NCI-H524 treated with DMSO at 0.1 percent for 48 hours (cell line): ENCODE measurements around the gene MAN2B2.

Experiments used
- DNase-seq: peaks from one replicate; lab custom pipeline; 2025; lab: John Stamatoyannopoulos, UW

The MAN2B2 gene

DNA sequence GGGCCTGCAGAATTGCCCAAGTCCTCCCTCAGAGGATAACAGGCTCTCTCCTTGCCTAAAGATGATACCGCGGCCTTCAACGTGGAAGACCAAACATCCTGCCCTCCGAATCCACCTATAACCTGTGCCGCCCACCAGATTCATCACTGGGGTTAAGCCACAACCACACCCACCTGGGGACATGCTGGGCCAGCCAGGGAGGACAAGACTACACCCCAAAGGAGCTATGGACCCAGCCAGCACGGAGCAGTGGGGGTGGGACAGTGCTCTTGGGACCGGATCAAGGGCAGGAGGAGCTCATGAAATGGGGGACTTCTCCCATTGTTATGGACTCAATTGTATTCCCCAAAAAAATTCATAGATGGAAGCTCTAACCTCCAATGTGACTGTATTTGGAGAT, 6.8 kb upstream of the MAN2B2 start:
- DNase-seq, result no peak

DNA sequence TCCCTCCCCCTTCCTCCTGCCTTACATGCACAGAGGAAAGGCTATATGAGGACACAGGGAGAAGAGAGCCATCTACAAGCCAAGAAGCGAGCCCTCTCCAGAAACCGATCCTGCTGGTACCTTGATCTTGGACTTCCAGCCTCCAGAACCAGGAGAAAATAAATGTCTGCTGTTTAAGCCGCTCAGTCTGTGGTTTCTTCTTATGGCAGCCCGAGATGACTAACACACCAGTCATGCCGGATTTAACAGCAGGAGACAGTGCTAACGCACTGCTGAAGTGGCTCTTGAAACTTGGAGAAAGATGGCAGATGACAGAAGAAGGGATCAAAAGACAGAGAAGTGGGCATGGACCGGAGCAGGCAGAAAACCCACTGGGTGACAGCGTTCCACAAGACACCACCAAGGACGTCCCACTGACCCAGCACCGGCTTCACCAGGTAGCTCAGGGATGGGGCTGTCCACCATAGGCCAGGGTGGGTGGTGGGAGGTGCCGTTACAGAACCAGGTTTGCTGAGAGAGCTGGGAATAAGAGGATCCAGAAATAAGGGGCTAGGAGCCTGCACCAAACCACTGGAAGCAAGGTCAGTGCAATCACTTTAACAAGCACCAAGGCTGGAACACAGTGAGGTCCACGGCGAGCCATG, 6.2 kb upstream of the MAN2B2 start:
- DNase-seq, result peak; percentile 86

DNA sequence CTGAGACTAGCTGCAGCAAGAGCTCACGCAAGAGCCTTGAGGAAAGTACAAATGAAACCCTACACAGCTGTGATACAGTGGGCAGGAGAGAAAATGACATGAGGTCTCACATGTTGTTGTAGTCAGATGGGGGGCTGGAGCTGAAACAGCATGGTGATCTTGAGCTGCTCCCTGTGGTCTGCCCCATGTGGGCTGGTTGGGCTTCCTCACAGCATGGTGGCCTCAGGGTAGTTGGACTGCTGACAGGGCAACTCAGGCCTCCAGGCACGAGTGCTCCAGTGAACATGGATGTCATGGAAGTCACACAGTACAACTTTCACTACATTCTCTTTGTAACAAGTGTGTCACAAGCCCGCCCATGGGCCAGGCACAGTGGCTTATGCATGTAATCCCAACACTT, 3.4 kb upstream of the MAN2B2 start:
- no peak for DNase-seq

DNA sequence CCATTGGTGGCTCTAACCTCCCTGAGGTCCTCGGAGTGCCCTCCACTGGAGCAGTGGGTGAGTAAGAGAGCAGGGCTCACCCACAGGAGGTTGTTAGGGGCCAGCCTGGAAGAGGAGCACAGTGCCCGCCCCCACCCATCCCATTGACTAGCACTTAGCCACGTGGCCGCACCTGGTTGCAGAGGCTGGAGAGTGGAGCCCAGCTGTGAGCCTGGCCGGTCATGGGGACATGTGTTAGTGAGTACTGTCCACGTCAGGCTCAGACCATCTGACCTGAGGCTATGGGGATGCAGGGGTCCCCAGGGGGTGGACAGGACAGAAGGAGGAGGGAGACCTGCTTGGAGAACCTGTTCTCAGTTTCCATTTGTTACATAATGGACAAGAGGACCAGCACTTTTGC, 1.4 kb upstream of the MAN2B2 start:
- no peak for DNase-seq

DNA sequence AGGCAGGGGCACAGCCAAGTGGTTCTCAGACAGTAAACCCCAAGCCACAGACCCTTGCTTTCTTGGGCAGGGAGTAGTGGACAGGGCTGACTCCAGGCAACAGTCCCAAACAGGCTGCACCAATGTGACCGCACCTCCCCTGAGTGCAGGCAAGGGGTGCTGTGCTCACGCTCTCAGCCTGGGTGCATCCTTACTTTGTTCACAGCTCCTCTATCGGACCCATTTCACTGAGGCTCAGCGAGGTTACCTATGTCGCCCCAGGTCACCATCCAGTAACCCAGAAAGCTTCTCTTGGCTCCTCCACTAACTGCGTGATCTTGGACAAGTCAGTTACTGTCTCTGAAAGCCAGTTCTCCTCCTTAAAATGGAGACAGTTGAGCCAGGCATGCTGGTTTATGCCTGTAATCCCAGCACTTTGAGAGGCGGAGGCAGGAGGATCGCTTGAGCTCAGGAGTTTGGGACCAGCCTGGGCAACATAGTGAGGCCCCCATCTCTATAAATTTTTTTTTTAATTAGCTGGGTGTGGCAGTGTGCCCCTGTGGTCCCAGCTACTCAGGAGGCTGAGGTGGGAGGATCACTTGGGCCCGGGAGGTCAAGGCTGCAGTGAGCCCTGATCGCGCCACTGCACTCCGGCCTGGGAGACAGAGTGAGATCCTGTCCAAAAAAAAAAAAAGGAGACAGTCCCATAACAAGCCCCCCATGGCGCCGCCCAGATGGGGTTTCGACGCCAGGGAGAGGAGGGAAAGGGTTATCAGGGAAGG, 823 bp upstream of the MAN2B2 start:
- no peak for DNase-seq

DNA sequence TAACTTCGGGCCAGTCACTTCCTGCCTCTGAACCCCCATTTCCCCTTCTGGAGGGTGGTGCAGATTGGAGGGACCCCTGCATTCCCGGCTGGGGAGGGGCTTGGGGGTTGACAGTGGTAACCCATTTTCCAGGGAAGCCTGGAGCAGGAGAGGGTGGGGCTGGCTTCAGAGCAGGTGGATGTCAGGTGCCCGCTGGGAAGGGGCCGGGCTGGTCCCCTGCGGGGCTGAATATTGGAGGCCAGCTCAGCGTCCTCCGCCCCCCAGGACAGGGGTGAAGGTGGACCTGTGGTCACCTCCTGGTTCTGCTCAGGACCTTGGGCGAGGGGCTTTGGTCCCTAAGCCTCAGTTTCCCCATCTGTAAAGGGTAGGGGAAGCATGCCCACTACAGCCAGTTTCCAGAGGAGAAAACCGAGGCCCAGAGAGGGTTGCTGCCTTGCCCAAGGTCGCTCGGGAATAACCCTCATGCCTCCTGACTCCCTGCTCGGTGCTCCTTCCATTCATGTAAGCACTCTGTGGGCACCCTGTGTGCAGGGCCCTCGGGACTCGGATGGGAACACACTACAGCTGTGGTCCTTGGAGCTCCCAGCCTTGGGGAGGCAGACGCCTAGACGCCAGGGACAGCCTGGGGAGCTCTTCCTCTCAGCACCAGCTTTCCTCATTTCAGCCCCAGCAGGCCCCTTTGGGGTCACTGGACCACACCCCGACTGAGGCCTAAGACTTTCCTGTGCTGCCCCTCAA, 683 bp downstream of the MAN2B2 start:
- DNase-seq, result no peak

DNA sequence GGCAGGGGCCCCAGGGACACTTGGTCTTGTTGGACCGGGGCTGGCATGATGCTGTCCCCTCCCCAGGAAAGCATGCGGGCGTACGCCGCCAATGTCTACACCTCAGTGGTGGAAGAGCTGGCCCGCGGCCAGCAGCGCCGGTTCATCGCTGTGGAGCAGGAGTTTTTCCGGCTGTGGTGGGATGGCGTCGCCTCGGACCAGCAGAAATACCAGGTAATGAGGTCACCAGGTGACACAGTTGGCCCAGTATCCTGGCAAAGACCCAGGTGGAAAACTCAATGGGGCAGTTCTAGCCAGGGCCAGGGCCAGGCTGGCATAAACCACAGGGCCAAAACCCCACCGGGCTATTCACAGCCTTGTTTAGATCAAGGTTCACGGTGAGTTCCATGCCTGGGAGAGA, 1.5 kb downstream of the MAN2B2 start:
- no peak for DNase-seq

DNA sequence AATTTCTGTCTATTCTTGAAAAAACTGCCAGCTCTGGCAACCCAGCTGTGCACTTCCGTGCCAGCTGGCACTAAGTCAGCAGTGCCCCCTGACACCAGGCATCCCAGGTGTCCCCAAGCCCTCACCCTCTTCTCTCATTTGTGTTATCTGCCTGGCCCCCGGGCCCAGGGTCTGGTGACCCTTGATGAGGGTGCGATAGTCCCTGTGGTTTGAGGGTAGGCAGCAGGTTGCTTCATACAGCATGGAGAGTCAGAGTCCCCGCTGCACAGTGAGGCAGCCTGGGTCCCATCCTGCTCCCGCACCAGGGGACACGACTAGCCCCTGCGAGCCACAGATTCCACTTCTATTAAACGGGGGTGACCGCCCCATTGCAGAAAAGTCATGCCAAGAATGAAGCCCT, 1.9 kb downstream of the MAN2B2 start:
- no peak for DNase-seq

GRCh38 chr4:6577409-6577808, 2.4 kb downstream of the MAN2B2 start:
- DNase-seq, result no peak

DNA sequence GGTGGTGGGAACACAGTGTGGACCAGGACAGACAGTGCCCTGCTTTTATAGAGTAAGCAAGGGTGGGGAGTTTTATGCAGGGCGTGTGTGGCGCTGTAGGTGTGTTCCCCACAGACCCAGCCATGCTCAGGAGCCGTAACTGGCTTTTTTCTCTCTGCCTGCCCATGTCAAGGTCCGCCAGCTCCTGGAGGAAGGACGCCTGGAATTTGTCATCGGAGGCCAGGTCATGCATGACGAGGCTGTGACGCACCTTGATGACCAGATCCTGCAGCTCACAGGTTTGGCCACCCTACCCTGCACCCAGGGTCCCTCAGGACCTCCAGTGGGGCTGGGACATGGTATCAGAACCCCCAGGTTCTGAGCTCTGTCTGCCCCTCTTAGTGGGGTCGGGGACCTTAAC, 3.2 kb downstream of the MAN2B2 start:
- no peak for DNase-seq

DNA sequence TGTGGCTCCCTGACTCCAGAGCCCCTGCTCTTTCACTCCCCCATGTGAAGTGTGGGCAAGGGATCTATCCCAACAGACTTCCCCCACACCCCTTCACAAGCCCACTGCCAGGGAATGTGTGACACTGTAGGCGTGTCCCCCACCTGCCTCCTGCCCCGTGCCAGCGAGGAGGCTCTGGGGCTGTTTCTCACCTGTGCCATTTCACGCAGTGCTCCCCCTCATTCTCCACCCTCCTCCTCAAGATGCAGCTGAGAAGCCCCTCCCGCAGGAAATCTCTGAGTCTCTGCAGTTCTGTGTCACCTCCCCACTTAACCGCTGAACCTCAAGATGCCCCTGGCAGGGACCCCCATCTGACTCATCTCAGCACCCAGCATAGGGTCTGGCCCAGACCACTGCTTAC, 5.4 kb downstream of the MAN2B2 start:
- no peak for DNase-seq

DNA sequence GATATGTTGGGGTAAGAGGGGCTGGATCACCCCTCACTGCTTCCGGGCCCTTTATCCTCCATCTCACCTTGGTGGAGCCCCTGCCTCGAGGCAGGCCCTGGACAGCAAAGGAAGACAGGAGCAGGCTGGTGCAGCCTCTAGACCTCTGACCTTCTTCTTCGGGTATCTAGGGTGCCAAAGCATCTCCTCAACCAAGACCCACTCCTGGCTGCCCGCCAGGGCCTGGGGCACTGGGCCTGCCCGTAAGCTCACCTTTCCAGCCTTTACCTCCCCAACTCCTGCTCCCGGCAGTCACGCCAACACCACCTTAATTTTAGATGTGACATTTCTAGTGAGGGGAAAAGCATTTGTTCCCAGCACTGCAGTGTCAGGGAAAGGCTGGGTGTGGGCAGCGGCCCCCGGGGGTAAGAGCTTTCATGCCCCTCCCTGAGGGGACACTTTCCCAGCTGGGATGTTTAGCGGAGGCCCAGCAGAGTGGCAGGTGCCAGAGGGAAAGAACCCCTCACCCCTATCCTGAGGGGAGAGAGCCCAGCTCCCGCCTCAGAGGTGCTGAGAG, 6.7 kb downstream of the MAN2B2 start:
- DNase-seq, result no peak

- DNase-seq, result no peak
Measured at GRCh38 chr4:6582889-6583490, 8.0 kb downstream of the MAN2B2 start.

DNA sequence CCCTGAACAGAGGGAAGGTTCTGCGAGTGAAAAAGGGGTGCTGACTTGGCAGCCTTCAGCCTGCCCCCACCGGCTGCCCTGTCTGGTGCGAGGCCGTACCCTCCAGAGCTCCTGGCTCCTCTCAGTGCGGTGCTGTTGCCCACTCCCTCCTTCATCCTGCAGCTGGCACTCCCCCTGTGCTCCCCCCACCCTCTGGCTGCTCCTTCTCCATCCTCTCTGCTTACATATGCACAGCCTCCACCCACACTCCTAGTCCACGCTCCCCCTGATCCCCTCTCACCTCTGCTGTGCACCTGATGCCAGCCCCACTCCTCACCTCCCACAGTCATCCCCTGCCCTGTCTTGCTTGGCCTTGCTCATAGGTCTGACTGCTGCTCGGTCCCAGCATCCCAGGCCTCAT, 9.9 kb downstream of the MAN2B2 start:
- DNase-seq, result no peak

- no peak for DNase-seq
Measured at GRCh38 chr4:6586715-6587325, 11.8 kb downstream of the MAN2B2 start.

DNA sequence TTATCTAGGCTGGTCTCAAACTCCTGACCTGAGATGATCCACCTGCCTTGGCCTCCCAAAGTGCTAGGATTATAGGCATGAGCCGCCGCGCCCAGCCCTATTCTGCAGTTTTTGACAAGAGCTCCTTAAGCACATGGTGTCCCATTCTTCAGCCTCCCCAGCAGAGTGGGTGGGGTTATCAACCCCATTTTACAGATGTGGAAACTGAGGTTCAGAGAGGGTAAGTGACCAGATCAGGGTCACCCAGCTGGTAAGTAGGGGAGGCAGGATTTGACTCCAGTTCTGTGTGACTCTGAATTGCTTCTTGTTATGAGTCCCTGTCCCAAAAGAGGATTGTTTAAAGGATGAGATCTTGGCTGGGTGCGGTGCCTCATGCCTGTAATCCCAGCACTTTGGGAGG, 14.5 kb downstream of the MAN2B2 start:
- no peak for DNase-seq

- peak; percentile 92 for DNase-seq
Measured at GRCh38 chr4:6591313-6591712, 16.3 kb downstream of the MAN2B2 start.

DNA sequence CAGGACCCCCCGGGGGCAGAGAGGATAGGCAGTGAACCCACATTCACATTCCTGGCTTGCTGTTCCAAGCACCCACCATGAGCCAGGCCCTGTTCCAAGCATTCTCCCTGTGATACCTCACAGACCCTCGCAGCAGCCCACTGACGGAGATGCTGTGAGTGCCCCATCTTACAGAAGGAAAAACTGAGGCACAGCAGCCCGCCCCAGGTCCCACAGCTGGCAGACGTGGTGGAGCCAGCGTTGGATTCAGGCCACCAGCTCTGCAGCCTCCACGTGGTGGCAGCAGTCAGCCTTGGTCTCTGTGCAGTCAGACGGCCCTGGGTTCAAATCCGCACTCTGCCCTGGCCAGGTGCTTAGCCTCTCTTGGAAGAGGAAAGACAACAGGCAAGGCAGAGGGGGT, 16.8 kb downstream of the MAN2B2 start:
- no peak for DNase-seq

- no peak for DNase-seq
Measured at GRCh38 chr4:6592804-6593563, 18.0 kb downstream of the MAN2B2 start.

- no peak for DNase-seq
Measured at GRCh38 chr4:6594341-6594740, 19.4 kb downstream of the MAN2B2 start.

DNA sequence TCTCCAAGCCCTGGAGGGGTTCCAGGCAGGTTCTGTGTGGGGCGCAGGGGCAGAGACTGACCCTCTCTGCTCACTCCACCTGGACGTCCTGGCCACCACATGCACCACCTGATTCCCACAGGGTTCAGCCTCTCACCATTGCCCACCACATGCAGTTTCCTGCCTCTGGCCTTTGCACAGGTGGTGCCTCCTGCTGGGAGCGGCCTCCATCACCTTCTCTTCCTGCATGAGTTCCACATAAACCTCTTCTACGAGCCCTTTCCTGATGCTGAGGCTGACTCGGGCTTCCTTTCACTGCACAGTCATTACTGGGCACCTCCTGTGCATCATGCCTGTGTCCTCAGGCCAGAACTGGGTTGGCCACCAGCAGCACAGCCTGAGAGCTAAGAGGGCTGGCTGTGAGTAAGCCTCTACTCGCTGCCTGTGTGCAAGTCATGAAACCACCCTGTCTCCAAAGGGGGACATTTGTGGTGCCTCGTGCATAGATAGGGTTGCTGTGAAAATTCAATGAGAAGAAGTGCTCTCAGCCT, 19.9 kb downstream of the MAN2B2 start:
- no peak for DNase-seq
